GM12878 (cell line): Measurements from ENCODE around the gene LGALS4. TPM values are rescaled to one million over a fixed set of nuclear protein-coding genes. Genes with fewer than 3 reads are reported as not detected.
A peak's percentile ranks its signal among the peaks of the same experiment; 100 is the strongest.

Experiments
- ATAC-seq: fragments of 200-7000 bp; cut with Tn5 transposase; 3 replicates; pipeline ENCODE4 v1.9.1; 2020; ENCODE audit warnings: mild to moderate bottlenecking, moderate library complexity
- BruUV-seq: library from RNA; stranded (reverse); fragments of 400-500 nt; replicated peaks from 2 replicates; lab custom pipeline; 2021; lab: Mats Ljungman, UMichigan
- CTCF ChIA-PET: fragments of 300-600 bp; sonication (Branson Sonifier 250); formaldehyde crosslinking; extraction: SDS; loops from one replicate; lab custom pipeline; 2021; ENCODE audit warnings: inconsistent platforms; lab: Yijun Ruan, JAX
- POLR2A ChIA-PET: fragments of 350-600 bp; formaldehyde crosslinking; extraction: SDS; loops from one replicate; lab custom pipeline; 2021; ENCODE audit warnings: inconsistent platforms; lab: Charles Lee
- RAD21 ChIA-PET: fragments of 300-600 bp; sonication (Branson Sonifier 250); formaldehyde crosslinking; loops from one replicate; lab custom pipeline; 2023; ENCODE audit warnings: antibody characterized with exemption; ENCODE audit not compliant: unreplicated experiment; lab: Charles Lee
- SMC1A ChIA-PET: fragments of 300-600 bp; sonication (Branson Sonifier 250); formaldehyde crosslinking; loops from one replicate; lab custom pipeline; 2023; ENCODE audit not compliant: unreplicated experiment, uncharacterized antibody; lab: Charles Lee
- DNase-seq: peaks from one replicate; pipeline ENCODE4 v3.0.0-alpha.2; 2011; ENCODE audit warnings: low read depth, low spot score
- FAIRE-seq: peaks from 3 replicates; lab custom pipeline; 2011; peaks lifted over from hg19 to GRCh38; lab: Jason Lieb, UNC
- H2AFZ ChIP-seq: 2 replicates; pipeline ENCODE4 v1.6.0; 2011; ENCODE audit warnings: low read depth, low read length, control low read depth; ENCODE audit not compliant: control insufficient read depth
- H3K27ac ChIP-seq: 2 replicates; pipeline ENCODE4 v1.5.1; 2011; ENCODE audit warnings: control low read depth; ENCODE audit not compliant: control insufficient read depth, insufficient read depth
- H3K27me3 ChIP-seq, 2 experiments: replicated peaks in 1 of 2; 2 replicates each; pipeline versions ENCODE4 v1.6.0 to v1.6.1; 2011; ENCODE audit warnings: low read length in 1 of 2; ENCODE audit not compliant: control insufficient read depth in 2 of 2, insufficient read depth in 2 of 2
- H3K36me3 ChIP-seq, 2 experiments: 2 replicates each; pipeline ENCODE4 v1.5.1; 2011; ENCODE audit warnings: low read length in 1 of 2; ENCODE audit not compliant: control insufficient read depth in 2 of 2, insufficient read depth in 2 of 2
- H3K4me1 ChIP-seq: 2 replicates; pipeline ENCODE4 v1.6.1; 2011; ENCODE audit warnings: mild to moderate bottlenecking, low read length, moderate library complexity, mixed read lengths; ENCODE audit not compliant: control insufficient read depth, insufficient read depth
- H3K4me2 ChIP-seq: 2 replicates; pipeline ENCODE4 v1.6.0; 2011; ENCODE audit warnings: control low read depth; ENCODE audit not compliant: control insufficient read depth, insufficient read depth
- H3K4me3 ChIP-seq: fragments of 200-600 bp; sonication (generic); 2 replicates; pipeline ENCODE4 v1.5.1; 2016
- H3K79me2 ChIP-seq: 2 replicates; pipeline ENCODE4 v1.6.0; 2011; ENCODE audit warnings: low read length; ENCODE audit not compliant: control insufficient read depth, insufficient read depth
- H3K9ac ChIP-seq: 2 replicates; pipeline ENCODE4 v1.8.0; 2011; ENCODE audit warnings: low read length, control low read depth, mixed read lengths; ENCODE audit not compliant: control insufficient read depth, insufficient read depth
- H3K9me3 ChIP-seq: replicated peaks from 3 replicates; pipeline ENCODE4 v1.5.1; 2011; ENCODE audit warnings: mild to moderate bottlenecking, low read length; ENCODE audit not compliant: control insufficient read depth, insufficient read depth
- H4K20me1 ChIP-seq: 2 replicates; pipeline ENCODE4 v1.6.0; 2011; ENCODE audit not compliant: control insufficient read depth, insufficient read depth
- BACH1 ChIP-seq: fragments of 450-650 bp; IDR thresholded peaks from 2 replicates; pipeline ENCODE4 v1.6.1; 2017; ENCODE audit warnings: mild to moderate bottlenecking, borderline replicate concordance
- BCL11A ChIP-seq: IDR thresholded peaks from 2 replicates; pipeline ENCODE4 v1.6.1; 2011; ENCODE audit warnings: low read depth, low read length
- CHD2 ChIP-seq: IDR thresholded peaks from 2 replicates; pipeline ENCODE4 v1.6.1; 2011; ENCODE audit warnings: low read depth, low read length, improper control_type of control experiment, borderline replicate concordance
- CREM ChIP-seq: IDR thresholded peaks from 2 replicates; pipeline ENCODE4 v1.6.1; 2014; ENCODE audit warnings: antibody characterized with exemption, low read depth
- DPF2 ChIP-seq: fragments of 450-650 bp; IDR thresholded peaks from 2 replicates; pipeline ENCODE4 v1.6.1; 2017; ENCODE audit warnings: mild to moderate bottlenecking
- E4F1 ChIP-seq: fragments of 450-650 bp; IDR thresholded peaks from 2 replicates; pipeline ENCODE4 v1.6.1; 2018; ENCODE audit warnings: borderline replicate concordance, mild to moderate bottlenecking; ENCODE audit not compliant: partially characterized antibody
- IKZF1 ChIP-seq: fragments of 450-650 bp; conservative IDR thresholded peaks from 2 replicates; pipeline ENCODE4 v1.6.1; 2017; ENCODE audit warnings: antibody characterized with exemption, mild to moderate bottlenecking
- NFIC ChIP-seq: IDR thresholded peaks from 2 replicates; pipeline ENCODE4 v1.6.1; 2012; ENCODE audit warnings: low read depth, mild to moderate bottlenecking, inconsistent platforms, low read length, moderate library complexity
- SIN3A ChIP-seq: IDR thresholded peaks from 2 replicates; pipeline ENCODE4 v1.6.1; 2012; ENCODE audit warnings: low read depth, low read length, improper control_type of control experiment
- SMAD1 ChIP-seq: fragments of 450-650 bp; IDR thresholded peaks from 2 replicates; pipeline ENCODE4 v1.6.1; 2018; ENCODE audit warnings: mild to moderate bottlenecking, low read depth; ENCODE audit not compliant: partially characterized antibody
- SPI1 ChIP-seq: IDR thresholded peaks from 2 replicates; pipeline ENCODE4 v1.6.1; 2011; ENCODE audit warnings: low read depth, mild to moderate bottlenecking, low read length, moderate library complexity, borderline replicate concordance; ENCODE audit not compliant: insufficient read depth
- SREBF2 ChIP-seq: IDR thresholded peaks from 2 replicates; pipeline ENCODE4 v1.6.1; 2012; ENCODE audit warnings: mild to moderate bottlenecking, low read length
- TARDBP ChIP-seq: IDR thresholded peaks from 2 replicates; pipeline ENCODE4 v1.6.1; 2016; ENCODE audit warnings: borderline replicate concordance
- YY1 ChIP-seq: IDR thresholded peaks from 2 replicates; pipeline ENCODE4 v1.6.1; 2011; ENCODE audit warnings: low read depth, mild to moderate bottlenecking, low read length
- ZNF274 ChIP-seq: IDR thresholded peaks from one replicate; pipeline ENCODE4 v1.8.0; 2011; ENCODE audit not compliant: insufficient read length, insufficient read depth
- ZNF622 ChIP-seq: fragments of 450-650 bp; IDR thresholded peaks from 2 replicates; pipeline ENCODE4 v1.6.1; 2017; ENCODE audit warnings: mild to moderate bottlenecking, inconsistent platforms
- ZNF687 ChIP-seq: fragments of 450-650 bp; IDR thresholded peaks from 2 replicates; pipeline ENCODE4 v1.6.1; 2017; ENCODE audit warnings: mild to moderate bottlenecking, moderate library complexity
- WGBS: methylation state at CpG from one replicate; pipeline ENCODE4 v1.1.6; 2016; ENCODE audit warnings: low lambda C conversion rate; ENCODE audit not compliant: insufficient replicate concordance, insufficient coverage; ENCODE audit errors: missing lambda C conversion rate; 5-methylcytosine and 5-hydroxymethylcytosine counted together
- in situ Hi-C: fragments of 300-500 bp; cut with MboI; formaldehyde crosslinking; loops from 9 replicates; pipeline ENCODE4 v1.14.3; 2018; ENCODE audit warnings: mixed read lengths
- intact Hi-C: fragments of 100-400 bp; cut with micrococcal nuclease; formaldehyde crosslinking; loops from one replicate; pipeline ENCODE4 v1.14.2; 2022; ENCODE audit not compliant: unreplicated experiment
- polyA plus RNA-seq, 11 experiments: library from polyadenylated mRNA; depleted of rRNA in 4 of 11; unstranded in 6 of 11; stranded (reverse) in 5 of 11; fragments of >200 nt; fragmentation: Nextera tagmentation in 4 of 11; fragmentation: Illumina TruSeq in 1 of 11; extraction: Ambion mirVana in 4 of 11; extraction: Trizol in 1 of 11; gene quantifications; 1 replicate in 1 of 11; 2 replicates in 10 of 11; pipeline versions ENCODE4 v1.2.1 to v1.2.3, GENCODE V29; 2011 to 2016; ENCODE audit warnings: inconsistent platforms in 2 of 11, missing spikeins in 2 of 11, low read depth in 1 of 11
- total RNA-seq, 4 experiments: library from RNA; depleted of rRNA in 3 of 4; stranded (reverse); fragments of >200 nt in 3 of 4; fragmentation: Illumina TruSeq in 1 of 4; extraction: Trizol in 1 of 4; gene quantifications; 2 replicates each; pipeline versions ENCODE4 v1.2.1 to v1.2.3, GENCODE V29; 2013 to 2021

Gene LGALS4
- total and polyA plus RNA-seq, 10 of the 15 experiments (the other 5 are each of a cell fraction or from before 2014, with no cell fraction given): 0.13 to 2.1 (median 0.26) TPM; not detected in 4

GRCh38 chr19:38850436-38850975, 37.8 kb upstream of the LGALS4 start (continued):
- no peak for TF ChIP-seq ZNF622
- TF ChIP-seq E4F1: peak; percentile 5
- TF ChIP-seq TARDBP: no peak
- TF ChIP-seq IKZF1: peak; percentile 49; the same call in 1 of the 2 replicates
- TF ChIP-seq SPI1: 0 out of 2 replicates have a peak, but pooled peaks have one; percentile 24
- peak; percentile 77 for TF ChIP-seq YY1
- peak; percentile 88 for TF ChIP-seq SMAD1
- TF ChIP-seq NFIC: 0 out of 2 replicates have a peak, but pooled peaks have one; percentile 21
- peak; percentile 13 for TF ChIP-seq SIN3A

GRCh38 chr19:38849860-38850435, 37.2 kb upstream of the LGALS4 start, which contains the start of gene HNRNPL:
TSS of gene HNRNPL (minus strand) at chr19:38849986. CDS start at chr19:38849966, 20 bp downstream.
- FAIRE-seq: no peak
- CTCF ChIA-PET: interaction anchor here (0.7 to 4.1 kb wide), 10 partner anchors 13 to 80 kb away, joined by 3 to 20 read pairs (median 4); partner anchors contain the start of genes ECH1, RINL and SARS2
- SMC1A ChIA-PET: interaction anchor here (0.8 to 1.7 kb wide), 5 partner anchors 17 to 51 kb away, joined by 3 to 8 read pairs (median 5); partner anchors contain the start of gene ECH1
- Histone ChIP-seq H3K4me3 (peak within 1 kb of the TSS; percentile 79), H3K9me3 (no peaks in the 10 kb centered on the region), H3K27me3 (no peaks in the 10 kb centered on the region), H3K9ac (peak within 1 kb of the TSS; percentile 98), H3K27ac (peak within 1 kb of the TSS; percentile 96), H2AFZ (peak within 1 kb of the TSS; percentile 11), H3K4me1 (peaks cover 10% of the 10 kb centered on the region), H3K79me2 (peaks cover 44% of the 10 kb centered on the region), H4K20me1 (peaks cover 6% of the 10 kb centered on the region), H3K36me3 (peaks cover 17 to 23% of the 10 kb centered on the region in 2 experiments), H3K4me2 (peak within 1 kb of the TSS; percentile 98)
- WGBS: 1% methylated on average over 46 of the region's 50 CpGs
- in situ Hi-C loops: no loop called here
- POLR2A ChIA-PET: interaction anchor here (0.6 to 2.8 kb wide), 14 partner anchors 9 to 295 kb away, joined by 3 to 28 read pairs (median 6); partner anchors contain the start of genes EIF3K, NFKBIB, RINL and SIRT2
- BruUV-seq: no TSS peak
- peak; percentile 76 for ATAC-seq
- DNase-seq: peak; percentile 100
- intact Hi-C loops: loop anchor here (1.0 kb wide), 2 partner anchors 14 to 49 kb away; partner anchors contain the start of genes NFKBIB and SIRT2
- RAD21 ChIA-PET: interaction anchor here (0.9 to 2.8 kb wide), 10 partner anchors 14 to 306 kb away, joined by 3 to 20 read pairs (median 4); partner anchors contain the start of genes ACTN4, ECH1, EIF3K and RINL
- TF ChIP-seq CHD2: peak; percentile 97
- peak; percentile 94 for TF ChIP-seq CREM
- TF ChIP-seq ZNF687: no peak; the same call in 1 of the 2 replicates
- TF ChIP-seq ZNF274: no peak
- peak; percentile 47; the same call in 1 of the 2 replicates for TF ChIP-seq SREBF2
- TF ChIP-seq DPF2: peak; percentile 100
- no peak for TF ChIP-seq BCL11A
- peak; percentile 86; the same call in 1 of the 2 replicates for TF ChIP-seq BACH1
